DMS114 treated with DMSO at 0.1 percent for 48 hours (cell line): ENCODE results near the gene USP32.
A peak's percentile ranks its signal among the peaks of the same experiment; 100 is the strongest.
"Not testable (repeated sequence)": the region's sequence is repeated elsewhere in the genome, so short reads cannot be mapped to it uniquely, and the experiment has no call there.

Experiments
- DNase-seq: peaks from one replicate; lab custom pipeline; 2025; ENCODE audit not compliant: unreplicated experiment; lab: John Stamatoyannopoulos, UW

USP32 gene

DNA sequence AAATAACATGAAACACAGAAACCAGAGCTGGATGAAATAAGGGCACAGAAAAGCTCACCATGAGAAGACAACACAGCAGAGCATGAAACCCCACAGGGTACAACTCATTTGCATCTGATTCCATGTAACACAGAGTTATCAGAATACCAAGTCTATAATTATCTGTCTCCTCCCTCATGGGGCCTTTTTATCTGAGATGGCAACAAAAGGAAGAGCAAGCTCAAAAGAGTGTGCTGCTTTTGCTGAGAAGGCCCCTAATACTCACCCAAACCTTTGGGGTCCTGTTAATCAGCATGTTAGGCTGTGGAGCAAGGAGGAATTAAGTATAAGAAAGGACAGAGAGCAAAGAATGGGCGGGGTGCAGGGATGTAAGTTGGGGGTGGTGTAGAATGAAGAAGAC is 205.6 kb downstream of the USP32 start:
- not testable (repeated sequence) for DNase-seq

DNA sequence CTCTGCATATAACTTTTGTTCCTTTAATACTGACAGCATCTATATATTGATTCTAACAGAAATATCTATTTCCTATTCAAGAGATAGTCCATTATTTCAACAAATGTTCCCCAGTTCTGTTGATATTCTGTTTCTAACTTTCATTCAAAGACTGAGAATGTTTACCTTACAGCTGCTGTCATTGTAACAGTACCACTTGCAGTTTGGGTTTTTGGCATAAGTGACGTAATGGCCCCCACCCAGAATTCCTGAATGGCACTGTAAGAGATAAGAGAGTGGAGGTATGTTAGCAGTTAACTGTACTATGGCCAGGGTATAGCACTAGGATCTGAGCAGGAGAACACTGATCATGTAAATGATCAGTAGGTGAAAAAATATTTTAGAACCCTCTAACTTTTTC is 211.6 kb downstream of the USP32 start:
- not testable (repeated sequence) for DNase-seq

DNA sequence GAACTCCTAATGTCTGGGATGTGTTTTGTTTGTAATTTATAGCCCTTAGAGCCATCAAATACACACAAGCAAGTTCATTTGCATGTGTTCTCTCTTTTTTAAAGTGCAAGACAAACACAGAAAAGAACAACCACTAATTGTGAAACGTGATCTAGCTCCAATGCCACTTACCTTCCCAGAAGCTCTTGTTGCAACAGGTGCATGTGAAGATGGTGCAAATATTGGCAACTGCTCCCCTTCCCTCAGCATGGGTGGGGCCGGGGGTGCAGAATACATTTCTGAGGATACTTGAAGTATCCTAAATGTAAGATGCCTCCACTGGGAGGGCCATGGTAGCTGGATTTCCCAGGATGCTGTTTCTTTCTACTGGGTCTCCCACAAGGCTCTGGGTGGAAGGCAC is 213.8 kb downstream of the USP32 start:
- not testable (repeated sequence) for DNase-seq

DNA sequence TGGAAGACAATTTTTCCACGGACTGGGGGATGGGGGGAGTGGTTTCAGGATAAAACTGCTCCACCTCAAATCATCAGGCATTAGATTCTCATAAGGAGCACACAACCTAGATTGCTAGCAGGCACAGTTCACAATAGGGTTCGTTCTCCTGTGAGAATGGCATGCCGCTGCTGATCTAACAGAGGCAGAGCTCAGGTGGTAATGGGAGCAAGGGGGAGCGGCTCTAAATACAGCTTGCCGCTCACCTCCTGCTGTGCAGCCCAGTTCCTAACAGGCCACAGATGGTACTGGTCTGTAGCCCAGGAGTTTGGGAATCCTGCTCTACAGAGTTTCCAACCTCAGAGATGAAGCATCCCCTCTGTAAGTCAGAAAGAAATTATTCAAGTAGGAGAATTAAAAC is 215.2 kb downstream of the USP32 start:
- DNase-seq: not testable (repeated sequence)

DNA sequence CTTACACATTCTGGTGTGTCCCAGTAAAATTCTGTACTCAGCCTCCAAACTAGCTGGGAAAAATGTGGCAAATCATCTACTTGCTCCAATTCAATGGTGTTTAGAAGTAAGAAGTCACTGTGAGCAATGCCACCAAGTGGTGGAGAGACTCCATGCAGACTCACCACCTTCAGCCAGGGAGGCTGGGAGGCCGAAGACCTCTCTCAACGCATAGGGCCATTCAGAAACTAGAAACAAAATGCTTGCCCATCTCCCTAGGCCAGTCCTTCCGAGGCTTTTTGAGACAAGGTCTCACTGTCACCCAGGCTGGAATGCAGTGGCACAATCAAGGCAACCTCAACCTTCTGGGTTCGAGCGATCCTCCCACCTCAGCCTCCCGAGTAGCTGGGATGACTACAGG is 217.2 kb downstream of the USP32 start:
- peak; percentile 20 for DNase-seq

DNA sequence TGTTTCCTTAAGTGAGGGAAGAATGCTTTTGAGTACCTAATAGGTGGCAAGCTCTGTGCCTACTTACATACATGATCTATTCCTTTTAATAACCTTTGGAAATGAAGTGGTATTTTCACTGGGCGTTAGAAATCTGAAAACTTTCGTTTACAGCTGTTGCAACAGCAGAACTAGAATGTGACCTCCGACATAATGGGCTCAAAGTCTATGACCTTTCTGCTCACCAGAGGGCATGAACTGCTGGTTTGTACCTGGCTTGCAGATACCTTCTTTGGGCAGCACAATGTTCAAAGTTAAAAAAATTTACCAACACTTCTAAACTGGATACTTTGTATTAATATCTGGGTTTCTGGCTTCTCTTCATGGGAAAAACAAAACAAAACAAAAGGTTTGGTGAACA is 217.9 kb downstream of the USP32 start:
- no peak for DNase-seq

DNA sequence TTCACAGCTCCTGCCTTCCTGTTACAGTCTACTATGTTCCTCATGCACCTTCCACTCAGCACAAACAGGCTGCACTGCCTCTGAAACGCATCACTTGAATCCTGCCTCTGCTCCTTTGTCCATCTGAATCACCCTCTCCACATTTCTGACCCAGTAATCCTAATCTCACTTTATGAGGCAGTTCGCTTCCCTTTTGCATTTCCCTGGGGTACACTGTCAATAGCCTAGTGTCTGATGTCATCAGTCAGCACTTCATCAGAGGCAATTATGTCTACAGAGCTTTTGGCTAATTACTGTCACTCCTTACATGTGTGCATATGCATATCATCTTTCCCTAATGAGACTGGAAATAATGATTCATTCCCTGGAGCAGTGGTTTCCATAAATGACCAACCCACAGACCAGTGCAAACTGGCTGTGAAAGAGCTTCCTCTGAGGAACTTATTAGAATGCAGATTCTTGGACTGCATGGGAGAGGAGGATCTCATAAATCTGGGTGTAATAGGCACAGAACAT is 218.6 kb downstream of the USP32 start:
- DNase-seq: no peak

DNA sequence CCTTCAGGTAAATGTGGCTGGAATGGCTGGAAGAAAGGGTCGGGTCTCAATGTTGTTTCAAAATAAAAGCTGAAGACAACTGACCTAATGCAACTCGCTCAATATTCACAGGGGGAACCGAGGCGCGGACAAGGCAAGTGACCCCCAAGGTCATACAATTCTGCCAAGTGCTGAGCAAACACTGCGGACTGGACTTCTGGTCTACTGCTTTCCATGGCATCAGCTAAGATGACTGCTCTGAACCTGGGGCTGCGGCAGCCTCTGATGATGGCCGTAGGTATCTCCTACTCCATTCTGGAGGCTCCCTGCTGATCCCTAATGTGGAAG is 220.2 kb downstream of the USP32 start:
- DNase-seq: no peak

DNA sequence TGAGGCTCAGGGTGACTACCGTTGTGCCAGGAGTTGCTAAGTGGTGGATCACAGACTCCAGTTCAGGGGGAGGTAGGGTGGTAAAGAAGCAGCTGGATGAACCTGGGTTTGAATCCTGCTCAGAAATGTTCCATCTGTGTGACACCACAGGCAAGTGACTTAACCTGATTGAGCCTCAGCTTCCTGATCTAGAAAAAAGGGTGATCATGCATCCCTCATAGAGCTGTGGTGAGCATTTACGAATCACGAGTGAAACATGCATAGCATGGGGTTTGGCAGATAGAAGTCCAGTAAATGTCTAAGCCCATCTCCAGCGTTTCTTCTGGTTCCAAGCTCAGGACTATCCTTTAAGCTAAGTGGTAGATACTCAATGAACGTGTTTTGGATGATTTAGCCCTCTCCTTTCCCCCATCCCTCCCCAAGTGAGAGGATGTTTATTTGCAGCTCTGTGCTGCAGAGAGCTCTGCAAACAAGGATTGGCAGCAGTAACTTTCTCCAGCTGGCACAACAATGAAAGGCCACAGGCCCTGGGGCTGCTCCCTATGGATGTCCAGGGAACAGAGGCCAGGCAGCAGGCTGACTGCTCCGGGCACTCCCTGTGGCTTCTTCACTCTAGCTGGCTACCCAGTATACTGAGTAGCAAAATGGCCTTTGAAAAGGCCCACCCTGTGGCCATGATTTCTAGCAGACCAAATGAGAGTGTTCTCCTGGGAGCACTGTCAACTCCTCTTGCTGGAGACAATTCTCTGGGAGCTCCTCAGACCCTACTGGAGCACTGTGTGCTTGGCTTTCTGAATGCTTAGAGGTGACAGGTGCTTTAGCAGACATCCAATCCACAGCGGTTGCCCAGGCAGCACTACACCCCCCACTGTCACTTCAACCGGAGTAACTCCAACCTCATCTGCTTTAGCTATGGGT is 220.8 kb downstream of the USP32 start:
- no peak for DNase-seq

DNA sequence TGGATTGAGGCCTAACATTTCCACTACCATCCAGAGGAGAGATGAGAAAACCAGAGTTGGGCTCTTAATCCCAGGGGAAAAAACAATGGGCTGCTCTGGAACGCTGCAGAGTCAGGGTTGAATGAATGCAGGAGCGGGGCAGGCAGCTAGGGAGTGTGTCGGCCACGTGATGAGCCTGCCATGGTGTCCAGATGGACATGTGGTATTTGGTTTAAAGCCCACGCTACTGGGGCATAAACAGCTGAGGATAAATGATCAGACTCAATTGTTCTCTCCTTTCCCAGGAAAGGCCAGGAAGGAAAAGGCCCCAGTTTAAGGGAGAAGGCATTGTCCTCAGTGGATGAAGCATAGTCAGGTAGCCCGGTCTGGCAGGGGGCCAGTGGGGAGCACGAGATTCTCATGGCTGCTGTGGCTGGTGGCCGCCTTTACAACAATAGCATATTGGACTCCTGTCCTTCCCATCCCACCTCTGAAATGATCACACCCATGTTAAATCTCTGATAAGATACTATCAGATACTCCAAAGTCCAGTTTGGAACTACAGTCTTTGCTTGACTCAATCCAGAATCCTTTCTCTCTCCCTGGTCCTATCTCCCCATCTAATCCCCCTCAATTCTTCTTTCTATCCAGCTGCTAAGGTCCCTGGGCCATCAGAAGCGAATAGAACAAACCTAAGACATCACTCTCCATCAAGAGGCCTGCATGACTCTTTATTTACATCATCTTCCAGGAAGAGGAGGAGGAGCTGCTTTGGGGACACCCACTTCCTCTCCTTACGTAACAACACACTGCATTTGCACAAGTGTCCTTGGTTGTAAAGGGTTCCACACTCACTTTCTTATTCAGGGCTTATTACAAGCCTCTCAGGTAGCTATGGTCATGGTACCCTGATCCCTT is 221.8 kb downstream of the USP32 start:
- DNase-seq: no peak

DNA sequence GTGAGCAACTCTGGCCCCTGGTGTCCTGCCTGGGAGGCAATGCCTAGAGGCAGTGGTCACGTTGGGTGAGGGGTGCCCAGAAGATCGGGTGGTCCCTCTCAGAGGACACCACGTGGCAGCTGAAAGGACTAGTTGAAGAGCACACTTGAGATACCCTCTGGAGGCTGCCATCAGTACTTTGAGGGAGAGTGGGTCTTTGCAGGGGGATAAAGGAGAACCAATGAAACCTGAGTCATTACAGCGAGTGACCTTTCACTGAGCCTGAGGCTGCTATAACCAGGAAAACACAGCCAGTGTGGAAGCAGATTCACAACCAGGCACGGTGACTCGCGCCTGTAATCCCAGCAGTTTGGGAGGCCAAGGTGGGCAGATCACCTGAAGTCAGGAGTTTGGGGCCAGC is 223.3 kb downstream of the USP32 start:
- no peak for DNase-seq

DNA sequence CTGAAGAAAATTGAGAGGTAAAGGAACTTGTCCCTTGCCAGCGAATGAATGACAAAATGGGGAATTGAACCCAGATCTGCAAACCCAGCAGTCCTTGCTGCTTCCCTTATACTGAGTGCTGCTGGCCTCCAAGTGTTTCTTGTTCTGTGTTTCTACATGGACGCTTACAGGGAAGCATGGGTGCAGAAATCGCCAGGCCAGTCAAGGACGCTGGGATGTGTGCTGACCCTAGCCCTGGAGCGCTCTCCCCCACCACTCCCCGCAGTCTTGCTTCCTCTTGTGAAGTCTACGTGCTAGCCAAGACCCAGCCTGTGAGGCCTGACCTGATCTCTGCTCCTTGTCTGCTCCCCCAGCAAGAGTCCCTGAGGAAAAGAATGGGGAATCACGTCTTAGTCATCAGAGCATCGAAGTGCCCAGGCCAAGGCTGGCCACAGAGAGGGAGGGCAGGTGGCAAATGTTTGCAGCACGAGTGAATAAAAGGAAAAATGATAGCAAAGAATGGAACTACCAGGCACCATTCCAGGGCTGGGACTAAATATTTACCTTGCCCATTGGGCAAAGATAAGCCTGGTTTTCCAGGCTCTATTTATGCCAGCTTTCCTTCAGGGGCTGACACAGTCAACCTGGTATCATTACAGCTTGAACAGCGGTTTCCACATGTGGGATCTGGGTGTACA is 224.7 kb downstream of the USP32 start:
- no peak for DNase-seq

DNA sequence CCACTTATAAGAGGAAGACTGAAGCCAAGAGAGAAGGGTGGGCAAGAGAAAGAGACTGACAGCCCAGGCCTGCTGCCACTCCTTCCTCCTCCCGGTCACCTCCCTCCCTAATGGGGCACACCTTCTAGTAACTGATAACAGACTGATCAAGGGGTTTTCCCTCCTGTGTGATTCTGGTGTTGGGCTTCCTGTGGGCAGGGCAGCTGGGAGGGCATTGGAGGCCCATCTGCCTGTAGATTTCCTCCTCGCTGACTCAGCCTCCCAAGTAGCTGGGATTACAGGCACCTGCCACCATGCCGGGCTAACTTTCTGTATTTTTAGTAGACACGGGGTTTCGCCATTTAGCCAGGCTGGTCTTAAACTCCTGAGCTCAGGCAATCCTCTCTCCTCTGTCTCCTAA is 226.0 kb downstream of the USP32 start:
- no peak for DNase-seq

DNA sequence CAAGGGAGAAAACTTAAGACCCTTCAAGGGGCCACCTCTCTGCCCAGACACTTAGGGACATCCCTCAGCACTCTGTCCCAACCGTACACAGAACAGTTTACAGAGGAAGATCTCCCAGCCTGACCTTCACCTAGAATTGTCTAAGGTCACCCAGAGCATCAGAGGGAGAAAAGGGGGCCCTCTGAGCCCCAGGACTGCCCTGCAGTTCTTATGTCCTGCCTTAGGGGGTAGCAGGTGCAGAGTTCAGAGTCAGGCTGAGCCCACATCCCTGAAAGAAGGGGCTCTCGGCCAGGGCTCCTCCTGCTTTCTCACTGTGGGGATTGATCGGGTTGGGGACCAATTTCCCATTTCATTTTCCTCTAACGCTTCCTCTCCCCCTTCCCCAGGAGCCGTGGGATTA is 226.7 kb downstream of the USP32 start:
- DNase-seq: no peak

DNA sequence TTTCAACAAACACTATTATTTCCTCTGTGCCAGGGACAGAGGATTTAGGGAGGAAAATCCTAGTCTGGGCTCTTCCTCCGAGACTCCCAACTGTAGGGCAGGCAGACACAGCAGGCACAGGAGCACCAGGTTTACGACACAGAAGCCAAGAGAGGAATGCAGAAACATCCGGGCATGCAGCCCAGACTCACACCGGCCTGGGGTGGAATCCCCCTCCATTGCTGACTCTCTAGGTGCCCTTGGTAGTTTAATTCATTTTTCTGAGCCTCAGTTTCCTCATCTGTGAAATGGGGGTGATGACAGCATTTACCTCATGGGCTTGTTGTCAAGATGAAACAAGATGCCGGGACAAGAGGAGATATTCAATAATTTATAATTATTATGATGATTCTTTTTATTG is 227.2 kb downstream of the USP32 start:
- no peak for DNase-seq

DNA sequence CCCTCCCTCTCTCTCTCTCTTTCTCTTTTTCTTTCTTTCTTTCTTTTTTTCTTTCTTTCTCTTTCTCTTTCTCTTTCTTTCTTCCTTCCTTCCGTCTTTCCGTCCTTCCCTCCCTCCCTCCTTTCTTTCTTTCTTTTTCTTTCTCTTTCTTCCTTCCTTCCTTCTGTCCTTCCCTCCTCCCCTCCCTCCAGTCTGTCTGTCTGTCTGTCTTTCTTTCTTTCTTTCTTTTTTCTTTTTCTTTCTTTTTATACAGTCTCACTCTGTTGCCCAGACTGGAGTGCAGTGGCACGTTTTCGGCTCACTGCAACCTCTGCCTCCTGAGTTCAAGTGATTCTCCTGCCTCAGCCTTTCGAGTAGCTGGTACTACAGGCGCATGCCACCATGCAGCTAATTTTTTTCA is 227.8 kb downstream of the USP32 start:
- DNase-seq: no peak

DNA sequence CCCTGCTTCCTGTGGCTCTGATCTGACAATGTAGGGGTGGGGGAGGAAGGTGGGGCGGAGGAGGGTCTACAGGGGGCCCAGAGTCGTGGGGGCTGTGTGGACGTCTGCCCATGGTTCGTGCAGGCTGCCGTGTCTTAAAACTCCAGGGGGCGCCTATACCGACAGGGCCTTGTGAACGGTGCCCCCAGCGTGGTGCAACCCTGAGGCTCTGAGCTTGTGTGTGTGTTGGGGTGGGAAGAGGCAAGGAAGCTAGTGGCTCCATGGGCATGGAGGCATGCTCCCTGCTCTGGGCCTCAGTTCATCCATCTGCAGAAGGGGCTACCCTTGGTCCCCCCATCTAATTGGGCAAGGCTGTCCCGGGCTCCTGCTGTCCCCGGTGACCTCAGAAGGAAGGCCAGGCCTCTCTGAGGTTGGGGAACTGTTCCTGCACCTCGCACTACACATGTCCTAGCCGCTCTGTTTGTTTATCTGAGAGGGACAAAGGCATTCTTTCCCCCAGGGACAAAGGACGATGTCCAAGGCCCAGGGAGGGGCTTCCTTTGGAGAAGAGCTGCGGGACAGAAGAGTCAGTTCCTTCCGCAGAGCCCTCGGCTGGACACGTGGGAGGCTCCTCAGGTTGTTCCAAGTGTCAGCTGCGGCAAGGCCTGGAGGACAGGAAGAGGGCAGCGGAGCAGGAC is 228.7 kb downstream of the USP32 start:
- DNase-seq: no peak

DNA sequence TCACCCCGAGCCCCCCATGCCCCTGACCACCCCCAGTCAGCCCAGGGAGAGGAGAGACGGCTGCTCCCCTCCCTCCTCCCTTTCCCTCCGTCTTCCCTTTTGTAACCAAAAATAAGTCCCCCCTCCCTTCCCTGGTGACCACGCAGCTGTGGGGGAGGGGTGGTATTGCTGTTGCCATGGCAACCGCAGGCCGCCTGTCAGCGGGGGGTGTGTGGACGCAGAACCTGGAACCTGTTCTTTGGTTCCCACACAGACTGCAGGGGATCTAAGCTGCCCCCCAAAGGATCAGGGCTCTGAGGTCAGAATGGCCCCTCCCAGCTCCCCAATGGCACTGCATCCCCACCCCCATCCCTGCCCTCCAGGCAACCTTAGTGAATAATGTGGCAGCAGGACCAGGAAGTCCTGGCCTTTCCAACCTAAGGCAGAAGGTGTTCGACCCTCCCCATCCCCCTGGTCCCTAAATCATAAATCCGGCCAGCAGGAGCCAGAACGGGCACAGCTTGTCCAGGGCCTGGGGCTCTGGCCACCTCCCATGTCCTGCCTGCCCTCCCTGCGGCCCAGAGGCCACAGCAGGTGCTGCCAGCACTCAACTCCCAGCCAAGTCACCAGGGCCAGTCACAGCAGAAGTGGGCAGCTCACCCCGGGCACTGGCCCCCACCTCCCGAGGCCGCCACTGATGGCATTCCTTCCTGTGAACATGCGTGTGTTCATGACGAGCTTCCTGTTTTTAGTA is 230.2 kb downstream of the USP32 start:
- DNase-seq: no peak

DNA sequence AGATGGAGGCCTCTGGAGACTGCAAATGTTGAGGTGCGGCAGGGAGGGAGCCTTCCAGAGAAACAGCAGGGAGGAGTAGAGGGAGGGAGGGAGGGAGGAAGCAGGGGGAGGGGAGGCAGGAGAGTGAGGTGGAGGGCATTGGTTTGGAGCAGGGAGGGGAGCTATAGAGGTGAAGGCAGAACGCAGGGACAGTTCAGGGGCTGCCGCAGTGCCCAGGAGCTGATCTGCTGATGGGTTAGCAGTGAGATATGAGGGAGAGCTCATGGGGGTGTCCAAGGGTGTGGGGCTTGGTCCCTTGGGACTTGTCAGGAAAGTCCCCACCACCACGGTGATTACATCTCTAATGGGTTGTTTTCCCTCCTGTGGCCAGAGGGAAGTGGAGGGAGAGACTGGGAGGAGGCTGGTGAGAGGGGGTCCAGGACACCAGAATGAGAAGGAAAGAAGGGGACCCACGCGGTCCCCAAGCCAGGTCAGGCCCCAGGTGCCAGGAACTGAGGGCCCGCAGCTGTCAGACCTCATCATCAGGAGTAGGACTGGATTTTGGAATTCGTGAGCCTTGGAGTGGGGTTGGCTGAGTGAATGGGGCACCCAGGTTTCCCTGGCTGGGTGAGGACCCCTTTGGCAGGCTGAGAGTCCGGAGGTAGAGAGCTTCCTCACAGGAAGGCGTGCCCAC is 231.0 kb downstream of the USP32 start:
- no peak for DNase-seq

DNA sequence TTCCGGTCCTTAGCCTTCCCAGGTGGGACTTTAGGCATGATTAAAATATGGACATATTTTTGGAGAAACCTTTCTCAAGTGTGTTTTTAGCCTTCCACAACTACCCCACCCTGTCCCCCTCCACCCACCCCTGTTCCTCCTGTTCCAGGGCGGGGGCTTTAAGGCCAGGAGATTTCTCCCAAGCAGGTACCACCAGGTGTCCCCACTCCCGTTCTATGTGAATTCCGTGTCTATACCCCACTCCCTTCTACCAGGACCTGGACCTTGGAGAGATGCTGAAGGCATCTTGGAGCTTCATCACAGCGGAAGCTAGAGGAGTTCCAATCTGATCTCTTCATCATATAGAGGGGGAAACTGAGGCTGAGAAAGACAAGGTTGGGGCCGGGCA is 232.5 kb downstream of the USP32 start:
- DNase-seq: no peak
